HG03108 (cell line): Measurements from ENCODE around the gene TSPO.

Experiments
- ATAC-seq: cut with Tn5 transposase; IDR thresholded peaks from one replicate; pipeline ENCODE4 v1.9.1; 2021; ENCODE audit warnings: moderate library complexity; ENCODE audit not compliant: unreplicated experiment

TSPO gene

GRCh38 chr22:43157874-43158546 lies 6.7 kb downstream of the TSPO start:
- no peak for ATAC-seq

GRCh38 chr22:43158778-43159483 lies 7.6 kb downstream of the TSPO start:
- ATAC-seq, result no peak

GRCh38 chr22:43159484-43160178 lies 8.3 kb downstream of the TSPO start:
- no peak for ATAC-seq

GRCh38 chr22:43160497-43161126 lies 9.3 kb downstream of the TSPO start:
- no peak for ATAC-seq

GRCh38 chr22:43162412-43163150 lies 11.2 kb downstream of the TSPO start:
- ATAC-seq, result no peak

GRCh38 chr22:43163241-43163795 lies 12.0 kb downstream of the TSPO start:
- ATAC-seq, result no peak

- ATAC-seq, result no peak
These were observed 13.3 kb downstream of the TSPO start for GRCh38 chr22:43164636-43165035.

- no peak for ATAC-seq
These were observed 15.0 kb downstream of the TSPO start for GRCh38 chr22:43166132-43166930.

- ATAC-seq, result no peak
These were observed 15.7 kb downstream of the TSPO start for GRCh38 chr22:43167001-43167589.

GRCh38 chr22:43168471-43169309 lies 17.3 kb downstream of the TSPO start:
- ATAC-seq, result no peak

GRCh38 chr22:43169310-43170130 lies 18.2 kb downstream of the TSPO start:
- no peak for ATAC-seq

- ATAC-seq, result no peak
These were observed 18.7 kb downstream of the TSPO start for GRCh38 chr22:43170131-43170480.

GRCh38 chr22:43171019-43171491 lies 19.7 kb downstream of the TSPO start:
- no peak for ATAC-seq

GRCh38 chr22:43171607-43172006 lies 20.2 kb downstream of the TSPO start:
- no peak for ATAC-seq

- ATAC-seq, result no peak
These were observed 20.8 kb downstream of the TSPO start for GRCh38 chr22:43172191-43172590.

- no peak for ATAC-seq
These were observed 22.2 kb downstream of the TSPO start for GRCh38 chr22:43173566-43173965.

- no peak for ATAC-seq
These were observed 22.8 kb downstream of the TSPO start for GRCh38 chr22:43173976-43174720.
